ENCODE data around the gene KCTD18.
A peak's percentile ranks its signal among the peaks of the same experiment; 100 is the strongest.

The KCTD18 gene

GRCh38 chr2:200494048-200494447, 15.8 kb downstream of the KCTD18 start:
- Mint-ChIP-seq H3K27me3 (ENCODE audit: low read depth, poor library complexity) (no peaks in the 10 kb centered on the region), H3K4me3 (no peak overlapping the region), H3K36me3 (ENCODE audit: low read depth) (peaks cover 67% of the 10 kb centered on the region), H3K4me1 (no peaks in the 10 kb centered on the region), H3K27ac (no peak overlapping the region), H3K9me3 (peaks cover 7% of the 10 kb centered on the region)
- DNase-seq = no peak
- no peak for TF ChIP-seq CTCF (IDR thresholded peaks at IDR 0.05)

DNA sequence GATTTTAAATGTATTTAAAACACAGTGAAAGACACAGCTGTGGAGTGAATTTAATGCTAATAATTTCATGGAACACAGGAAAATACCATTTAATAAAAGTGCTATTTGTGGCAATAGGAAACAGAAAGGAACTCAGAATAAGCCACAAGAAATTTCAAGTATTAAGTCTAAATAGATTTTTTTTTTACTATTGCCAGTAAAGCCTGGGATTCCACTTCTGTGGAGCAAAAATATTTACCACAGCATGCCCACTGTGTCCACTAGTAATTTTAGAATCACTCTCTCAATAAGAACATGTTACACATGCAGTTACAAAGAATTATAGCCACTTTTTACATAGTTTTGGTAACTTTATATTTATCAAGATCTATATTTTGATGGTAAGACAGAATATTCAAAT, 17.2 kb downstream of the KCTD18 start:
- no peak for TF ChIP-seq CTCF (IDR thresholded peaks at IDR 0.05)
- Mint-ChIP-seq H3K36me3 (ENCODE audit: low read depth) (peaks cover 54% of the 10 kb centered on the region), H3K27ac (no peak overlapping the region), H3K4me1 (no peaks in the 10 kb centered on the region), H3K9me3 (peaks cover 7% of the 10 kb centered on the region), H3K4me3 (no peak overlapping the region), H3K27me3 (ENCODE audit: low read depth, poor library complexity) (no peaks in the 10 kb centered on the region)
- no peak for DNase-seq

DNA sequence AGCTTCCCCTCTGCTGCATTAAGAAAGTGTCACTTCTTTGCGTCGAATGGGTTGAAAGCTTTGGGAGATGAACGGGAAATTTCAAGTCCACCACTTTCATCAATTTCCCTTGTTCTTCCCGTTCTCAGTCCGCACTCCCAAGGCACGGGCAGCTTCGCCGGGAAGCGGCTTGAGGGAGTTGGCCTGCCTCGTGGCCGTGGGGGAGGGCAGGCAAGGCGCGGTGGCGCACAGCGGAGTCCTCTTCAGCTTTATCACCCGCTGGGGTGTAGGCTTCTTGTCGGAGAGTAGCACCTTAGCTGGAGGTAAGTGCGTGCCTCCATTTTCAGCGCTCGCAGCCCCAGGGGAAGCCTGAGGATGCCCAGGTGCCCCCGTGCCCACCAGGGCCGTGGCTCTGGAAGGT, 19.9 kb downstream of the KCTD18 start:
- H3K36me3 Mint-ChIP-seq (ENCODE audit: low read depth) = peaks cover 44% of the 10 kb centered on the region
- H3K4me1 Mint-ChIP-seq = peaks cover 4% of the 10 kb centered on the region
- no peak for DNase-seq
- H3K27me3 Mint-ChIP-seq (ENCODE audit: low read depth, poor library complexity) = no peaks in the 10 kb centered on the region
- peaks cover 7% of the 10 kb centered on the region for H3K9me3 Mint-ChIP-seq
- H3K27ac Mint-ChIP-seq = no peak overlapping the region
- H3K4me3 Mint-ChIP-seq = no peak overlapping the region
- no peak for TF ChIP-seq CTCF (IDR thresholded peaks at IDR 0.05)

GRCh38 chr2:200488169-200488568, 21.7 kb downstream of the KCTD18 start:
- no peaks in the 10 kb centered on the region for H3K27me3 Mint-ChIP-seq (ENCODE audit: low read depth, poor library complexity)

GRCh38 chr2:200486529-200486928, 23.3 kb downstream of the KCTD18 start:
- Mint-ChIP-seq H3K9me3 (peaks cover 4% of the 10 kb centered on the region), H3K36me3 (ENCODE audit: low read depth) (peaks cover 22% of the 10 kb centered on the region), H3K4me3 (no peak overlapping the region), H3K27ac (no peak overlapping the region), H3K4me1 (peaks cover 18% of the 10 kb centered on the region), H3K27me3 (ENCODE audit: low read depth, poor library complexity) (no peaks in the 10 kb centered on the region)
- no peak for TF ChIP-seq CTCF (IDR thresholded peaks at IDR 0.05)
- no peak for DNase-seq

More at GRCh38 chr2:200488169-200488568, 21.7 kb downstream of the KCTD18 start:
- DNase-seq = no peak
- H3K9me3 Mint-ChIP-seq = peaks cover 7% of the 10 kb centered on the region
- H3K27ac Mint-ChIP-seq = no peak overlapping the region
- peaks cover 36% of the 10 kb centered on the region for H3K36me3 Mint-ChIP-seq (ENCODE audit: low read depth)
- TF ChIP-seq CTCF (IDR thresholded peaks at IDR 0.05) = no peak
- no peak overlapping the region for H3K4me3 Mint-ChIP-seq
- peaks cover 18% of the 10 kb centered on the region for H3K4me1 Mint-ChIP-seq

- Mint-ChIP-seq H3K4me1 (peaks cover 26% of the 10 kb centered on the region), H3K27me3 (ENCODE audit: low read depth, poor library complexity) (no peaks in the 10 kb centered on the region), H3K27ac (peak overlapping the region; percentile 45), H3K4me3 (no peak overlapping the region), H3K36me3 (ENCODE audit: low read depth) (peaks cover 7% of the 10 kb centered on the region), H3K9me3 (no peaks in the 10 kb centered on the region)
- DNase-seq = no peak
- TF ChIP-seq CTCF (IDR thresholded peaks at IDR 0.05) = no peak
These were observed 24.9 kb downstream of the KCTD18 start for GRCh38 chr2:200484934-200485333.

Measured in nephron progenitor cell (in vitro differentiated cells).